ENCODE measurements around the gene UFL1.
"Not testable (repeated sequence)": the region's sequence is repeated elsewhere in the genome, so short reads cannot be mapped to it uniquely, and the experiment has no call there.

The UFL1 gene

DNA sequence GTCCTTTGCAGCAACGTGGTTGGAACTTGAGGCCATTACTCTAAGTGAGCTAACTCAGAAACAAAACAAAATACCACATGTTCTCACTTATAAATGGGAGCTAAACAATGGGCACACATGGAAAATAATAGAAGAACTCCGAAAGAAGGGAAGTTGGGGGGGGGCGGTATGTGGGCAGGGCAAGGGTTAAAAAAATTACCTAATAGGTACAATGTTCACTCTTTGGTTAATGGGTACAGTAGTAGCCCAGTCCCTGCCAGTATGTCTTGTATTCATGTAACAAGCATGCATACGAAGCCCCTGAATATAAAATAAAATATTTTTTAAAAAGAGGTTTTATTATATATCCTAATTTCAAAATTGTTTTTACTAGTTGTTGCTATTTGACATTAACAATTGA is 26.0 kb downstream of the UFL1 start:
- H3K79me1 ChIP-seq (ENCODE audit: low read length) = no peaks in the 10 kb centered on the region
- H3K4ac ChIP-seq (ENCODE audit: low read depth, low read length) = no peak overlapping the region
- H3K4me3 ChIP-seq (ENCODE audit: low read length) = no peak overlapping the region
- no peaks in the 10 kb centered on the region for H3K36me3 ChIP-seq (ENCODE audit: control insufficient read depth, insufficient read depth, low read length)
- no peak overlapping the region for H2BK15ac ChIP-seq (replicated peaks; ENCODE audit: low read depth)
- no peaks in the 10 kb centered on the region for H3K27me3 ChIP-seq (ENCODE audit: insufficient read depth, low read length, poor library complexity)
- H4K5ac ChIP-seq (ENCODE audit: low read length) = no peak overlapping the region
- H3K23ac ChIP-seq (ENCODE audit: low read length) = no peak overlapping the region
- H2BK120ac ChIP-seq (ENCODE audit: low read depth, low read length) = no peak overlapping the region
- H3K79me2 ChIP-seq (ENCODE audit: control insufficient read depth, insufficient read depth, low read length) = no peaks in the 10 kb centered on the region
- no peak overlapping the region for H3K56ac ChIP-seq (ENCODE audit: low read length)
- no peak overlapping the region for H2AK5ac ChIP-seq (ENCODE audit: low read length)
- no peak overlapping the region for H3K18ac ChIP-seq (ENCODE audit: low read length)
- H3K4me2 ChIP-seq (ENCODE audit: low read length) = no peak overlapping the region
- H4K8ac ChIP-seq (ENCODE audit: low read depth, low read length) = no peak overlapping the region
- DNase-seq = no peak
- H2BK5ac ChIP-seq (ENCODE audit: low read length) = no peak overlapping the region
- no peak overlapping the region for H3K27ac ChIP-seq (ENCODE audit: low read depth, low read length)
- no CpG with 5 or more reads among the region's 4 CpGs for WGBS (ENCODE audit: extremely low coverage, insufficient coverage, low lambda C conversion rate)
- H3K9ac ChIP-seq (ENCODE audit: low read length) = no peak overlapping the region
- H3K4me1 ChIP-seq (ENCODE audit: control insufficient read depth, low read depth, low read length) = no peaks in the 10 kb centered on the region

DNA sequence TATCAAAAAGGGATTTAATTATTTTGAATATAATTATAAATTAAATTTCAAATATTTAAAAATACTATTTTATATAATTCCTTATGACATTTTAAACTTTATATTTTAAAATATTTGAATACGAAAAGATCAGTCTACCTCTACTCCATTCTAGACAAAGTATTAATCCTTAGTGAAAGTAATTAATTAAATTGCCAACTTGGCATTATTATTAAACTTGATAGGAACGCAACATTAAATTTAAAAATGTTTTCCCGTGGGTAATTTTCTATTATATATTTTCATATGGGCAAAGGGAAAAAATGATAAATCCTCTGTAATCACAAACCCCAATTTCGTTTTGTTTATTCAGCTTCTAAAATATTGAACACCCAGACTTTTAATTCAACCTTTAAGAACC is 33.0 kb downstream of the UFL1 start:
- H3K4me3 ChIP-seq (ENCODE audit: low read length) = no peak overlapping the region
- no peak overlapping the region for H2BK5ac ChIP-seq (ENCODE audit: low read length)
- H3K79me1 ChIP-seq (ENCODE audit: low read length) = no peaks in the 10 kb centered on the region
- no peaks in the 10 kb centered on the region for H3K4me1 ChIP-seq (ENCODE audit: control insufficient read depth, low read depth, low read length)
- no peak overlapping the region for H4K8ac ChIP-seq (ENCODE audit: low read depth, low read length)
- H2AK5ac ChIP-seq (ENCODE audit: low read length) = no peak overlapping the region
- H3K79me2 ChIP-seq (ENCODE audit: control insufficient read depth, insufficient read depth, low read length) = no peaks in the 10 kb centered on the region
- DNase-seq = no peak
- no peak overlapping the region for H3K4me2 ChIP-seq (ENCODE audit: low read length)
- H4K5ac ChIP-seq (ENCODE audit: low read length) = no peak overlapping the region
- no peaks in the 10 kb centered on the region for H3K27me3 ChIP-seq (ENCODE audit: insufficient read depth, low read length, poor library complexity)
- H3K56ac ChIP-seq (ENCODE audit: low read length) = no peak overlapping the region
- no peak overlapping the region for H2BK120ac ChIP-seq (ENCODE audit: low read depth, low read length)
- no peak overlapping the region for H3K18ac ChIP-seq (ENCODE audit: low read length)
- H2BK15ac ChIP-seq (replicated peaks; ENCODE audit: low read depth) = no peak overlapping the region
- H3K23ac ChIP-seq (ENCODE audit: low read length) = no peak overlapping the region
- no peaks in the 10 kb centered on the region for H3K36me3 ChIP-seq (ENCODE audit: control insufficient read depth, insufficient read depth, low read length)
- WGBS (ENCODE audit: extremely low coverage, insufficient coverage, low lambda C conversion rate) = no CpG with 5 or more reads among the region's 4 CpGs
- H3K9ac ChIP-seq (ENCODE audit: low read length) = no peak overlapping the region
- no peak overlapping the region for H3K27ac ChIP-seq (ENCODE audit: low read depth, low read length)
- H3K4ac ChIP-seq (ENCODE audit: low read depth, low read length) = no peak overlapping the region

DNA sequence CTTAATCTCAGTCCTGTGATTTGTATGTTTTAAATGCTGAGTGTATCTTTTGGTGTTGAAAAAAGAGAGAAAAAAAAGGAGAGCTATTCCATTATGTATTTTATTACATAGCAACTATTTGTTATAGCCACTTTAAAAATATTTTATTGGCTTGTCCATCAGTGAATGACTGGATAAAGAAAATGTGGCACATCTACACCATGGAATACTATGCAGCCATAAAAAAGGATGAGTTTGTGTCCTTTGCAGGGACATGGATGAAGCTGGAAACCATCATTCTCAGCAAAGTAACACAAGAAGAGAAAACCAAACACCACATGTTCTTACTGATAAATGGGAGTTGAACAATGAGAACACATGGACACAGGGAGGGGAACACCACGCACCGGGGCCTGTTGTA is 38.1 kb downstream of the UFL1 start:
- not testable (repeated sequence) for H3K9ac ChIP-seq (ENCODE audit: low read length); H3K79me1 ChIP-seq (ENCODE audit: low read length); H4K8ac ChIP-seq (ENCODE audit: low read depth, low read length); H3K27me3 ChIP-seq (ENCODE audit: insufficient read depth, low read length, poor library complexity); H2BK5ac ChIP-seq (ENCODE audit: low read length); H3K4ac ChIP-seq (ENCODE audit: low read depth, low read length); DNase-seq; H3K56ac ChIP-seq (ENCODE audit: low read length); H2BK15ac ChIP-seq (replicated peaks; ENCODE audit: low read depth); H2BK120ac ChIP-seq (ENCODE audit: low read depth, low read length); H3K36me3 ChIP-seq (ENCODE audit: control insufficient read depth, insufficient read depth, low read length); H3K27ac ChIP-seq (ENCODE audit: low read depth, low read length); H3K4me1 ChIP-seq (ENCODE audit: control insufficient read depth, low read depth, low read length); H4K5ac ChIP-seq (ENCODE audit: low read length); H3K4me3 ChIP-seq (ENCODE audit: low read length); H3K79me2 ChIP-seq (ENCODE audit: control insufficient read depth, insufficient read depth, low read length); H3K4me2 ChIP-seq (ENCODE audit: low read length); H2AK5ac ChIP-seq (ENCODE audit: low read length); H3K18ac ChIP-seq (ENCODE audit: low read length); H3K23ac ChIP-seq (ENCODE audit: low read length)
- WGBS (ENCODE audit: extremely low coverage, insufficient coverage, low lambda C conversion rate) = no CpG with 5 or more reads among the region's 2 CpGs

DNA sequence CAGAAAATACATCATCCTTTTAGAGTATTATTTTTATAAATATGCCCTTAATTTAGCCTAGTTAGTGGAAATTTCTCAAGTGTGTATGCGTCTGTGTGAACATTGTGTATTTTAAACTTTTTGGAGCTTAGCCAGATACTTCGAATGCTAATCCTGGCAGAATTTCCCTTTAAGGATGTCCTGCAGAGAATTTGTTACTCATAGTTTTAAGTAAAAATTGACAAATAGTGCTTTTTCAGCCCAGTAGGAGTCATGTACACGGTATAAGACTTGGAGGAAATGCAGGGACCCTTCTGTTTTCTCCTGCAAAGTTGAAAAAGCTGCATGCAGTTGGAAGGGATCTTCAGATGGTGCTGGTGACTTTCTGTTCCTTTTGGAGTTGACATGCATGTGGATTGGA is 41.3 kb downstream of the UFL1 start, which contains the start of gene FHL5:
FHL5 (plus strand) TSS at position 243 of the 400 bp plus-strand sequence. CDS start 40,486 bp downstream, outside the sequence.
- no peak within 1 kb of the TSS for H3K23ac ChIP-seq (ENCODE audit: low read length)
- no peak within 1 kb of the TSS for H3K56ac ChIP-seq (ENCODE audit: low read length)
- no peaks in the 10 kb centered on the region for H3K79me2 ChIP-seq (ENCODE audit: control insufficient read depth, insufficient read depth, low read length)
- no peak within 1 kb of the TSS for H3K27ac ChIP-seq (ENCODE audit: low read depth, low read length)
- no peak for DNase-seq
- no peak within 1 kb of the TSS for H2BK5ac ChIP-seq (ENCODE audit: low read length)
- no peaks in the 10 kb centered on the region for H3K4me1 ChIP-seq (ENCODE audit: control insufficient read depth, low read depth, low read length)
- H2AK5ac ChIP-seq (ENCODE audit: low read length) = no peak within 1 kb of the TSS
- H3K4me3 ChIP-seq (ENCODE audit: low read length) = no peak within 1 kb of the TSS
- no peak within 1 kb of the TSS for H2BK120ac ChIP-seq (ENCODE audit: low read depth, low read length)
- no peak within 1 kb of the TSS for H4K5ac ChIP-seq (ENCODE audit: low read length)
- no peaks in the 10 kb centered on the region for H3K79me1 ChIP-seq (ENCODE audit: low read length)
- no peak within 1 kb of the TSS for H3K9ac ChIP-seq (ENCODE audit: low read length)
- no peak within 1 kb of the TSS for H3K18ac ChIP-seq (ENCODE audit: low read length)
- H3K36me3 ChIP-seq (ENCODE audit: control insufficient read depth, insufficient read depth, low read length) = no peaks in the 10 kb centered on the region
- H3K4ac ChIP-seq (ENCODE audit: low read depth, low read length) = no peak within 1 kb of the TSS
- no peaks in the 10 kb centered on the region for H3K27me3 ChIP-seq (ENCODE audit: insufficient read depth, low read length, poor library complexity)
- H2BK15ac ChIP-seq (replicated peaks; ENCODE audit: low read depth) = no peak within 1 kb of the TSS
- no peak within 1 kb of the TSS for H3K4me2 ChIP-seq (ENCODE audit: low read length)
- H4K8ac ChIP-seq (ENCODE audit: low read depth, low read length) = no peak within 1 kb of the TSS
- no CpG with 5 or more reads among the region's 3 CpGs for WGBS (ENCODE audit: extremely low coverage, insufficient coverage, low lambda C conversion rate)

DNA sequence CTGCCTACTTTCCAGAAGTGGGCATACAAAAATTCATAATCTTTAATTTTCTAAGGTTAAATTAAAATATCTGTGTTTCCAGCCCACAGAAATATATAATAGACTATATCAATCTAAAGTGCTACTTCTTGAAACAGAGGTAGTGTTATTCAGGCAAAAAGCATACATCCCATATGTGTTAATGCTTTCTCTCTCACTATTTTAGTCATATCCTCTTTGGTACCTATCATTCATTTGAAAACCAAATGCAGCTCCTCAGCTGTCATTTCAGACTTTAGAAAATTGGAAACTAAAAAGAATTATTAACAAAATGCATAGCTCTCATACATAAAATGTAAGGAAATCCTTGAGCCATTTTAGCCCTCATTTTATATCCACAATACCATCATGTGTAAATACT is 42.2 kb downstream of the UFL1 start:
- Histone ChIP-seq H3K4me3 (ENCODE audit: low read length) (no peak overlapping the region), H2AK5ac (ENCODE audit: low read length) (no peak overlapping the region), H4K8ac (ENCODE audit: low read depth, low read length) (no peak overlapping the region), H3K36me3 (ENCODE audit: control insufficient read depth, insufficient read depth, low read length) (no peaks in the 10 kb centered on the region), H3K4ac (ENCODE audit: low read depth, low read length) (no peak overlapping the region), H3K23ac (ENCODE audit: low read length) (no peak overlapping the region), H3K18ac (ENCODE audit: low read length) (no peak overlapping the region), H3K27me3 (ENCODE audit: insufficient read depth, low read length, poor library complexity) (no peaks in the 10 kb centered on the region), H2BK15ac (replicated peaks; ENCODE audit: low read depth) (no peak overlapping the region), H3K56ac (ENCODE audit: low read length) (no peak overlapping the region), H3K4me1 (ENCODE audit: control insufficient read depth, low read depth, low read length) (no peaks in the 10 kb centered on the region), H3K79me2 (ENCODE audit: control insufficient read depth, insufficient read depth, low read length) (no peaks in the 10 kb centered on the region), H3K4me2 (ENCODE audit: low read length) (no peak overlapping the region), H3K27ac (ENCODE audit: low read depth, low read length) (no peak overlapping the region), H3K79me1 (ENCODE audit: low read length) (no peaks in the 10 kb centered on the region), H2BK5ac (ENCODE audit: low read length) (no peak overlapping the region), H3K9ac (ENCODE audit: low read length) (no peak overlapping the region), H2BK120ac (ENCODE audit: low read depth, low read length) (no peak overlapping the region), H4K5ac (ENCODE audit: low read length) (no peak overlapping the region)
- no peak for DNase-seq

DNA sequence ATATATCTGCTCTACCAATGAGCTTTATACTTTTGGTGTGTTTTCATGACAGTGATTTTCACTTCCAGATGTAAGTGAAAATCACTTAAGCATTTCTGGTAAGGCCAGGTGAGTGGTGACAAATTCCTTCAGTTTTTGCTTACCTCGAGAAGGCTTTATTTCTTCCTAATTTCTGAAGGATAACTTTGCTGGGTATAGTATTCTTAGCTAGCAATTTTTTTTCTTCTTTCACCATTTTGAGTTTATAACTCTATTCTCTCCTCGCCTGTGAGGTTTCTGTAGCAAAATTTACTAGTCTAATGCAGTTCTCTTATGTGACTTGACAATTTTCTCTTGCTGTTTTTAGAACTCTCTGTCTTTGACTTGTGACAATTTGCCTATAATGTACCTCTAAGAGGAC is 48.4 kb downstream of the UFL1 start:
- H3K23ac ChIP-seq (ENCODE audit: low read length) = no peak overlapping the region
- no peak overlapping the region for H3K4me2 ChIP-seq (ENCODE audit: low read length)
- no peaks in the 10 kb centered on the region for H3K79me1 ChIP-seq (ENCODE audit: low read length)
- no peak overlapping the region for H3K4me3 ChIP-seq (ENCODE audit: low read length)
- WGBS (ENCODE audit: extremely low coverage, insufficient coverage, low lambda C conversion rate) = no CpG with 5 or more reads among the region's 2 CpGs
- no peak overlapping the region for H4K5ac ChIP-seq (ENCODE audit: low read length)
- no peak overlapping the region for H3K56ac ChIP-seq (ENCODE audit: low read length)
- H3K4me1 ChIP-seq (ENCODE audit: control insufficient read depth, low read depth, low read length) = no peaks in the 10 kb centered on the region
- H3K79me2 ChIP-seq (ENCODE audit: control insufficient read depth, insufficient read depth, low read length) = no peaks in the 10 kb centered on the region
- no peak overlapping the region for H2BK5ac ChIP-seq (ENCODE audit: low read length)
- H3K27ac ChIP-seq (ENCODE audit: low read depth, low read length) = no peak overlapping the region
- H3K36me3 ChIP-seq (ENCODE audit: control insufficient read depth, insufficient read depth, low read length) = no peaks in the 10 kb centered on the region
- H3K27me3 ChIP-seq (ENCODE audit: insufficient read depth, low read length, poor library complexity) = no peaks in the 10 kb centered on the region
- no peak overlapping the region for H3K18ac ChIP-seq (ENCODE audit: low read length)
- no peak overlapping the region for H2BK15ac ChIP-seq (replicated peaks; ENCODE audit: low read depth)
- H2AK5ac ChIP-seq (ENCODE audit: low read length) = no peak overlapping the region
- H2BK120ac ChIP-seq (ENCODE audit: low read depth, low read length) = no peak overlapping the region
- H3K9ac ChIP-seq (ENCODE audit: low read length) = no peak overlapping the region
- H3K4ac ChIP-seq (ENCODE audit: low read depth, low read length) = no peak overlapping the region
- DNase-seq = no peak
- H4K8ac ChIP-seq (ENCODE audit: low read depth, low read length) = no peak overlapping the region

Data from mesendoderm (in vitro differentiated cells).